ENCODE data around the gene MAGEH1. TPM values are rescaled to one million over a fixed set of nuclear protein-coding genes. Genes with fewer than 3 reads are reported as not detected.

MAGEH1 gene
- total RNA-seq, 1 experiment from 2014 or later: 13.9 TPM

DNA sequence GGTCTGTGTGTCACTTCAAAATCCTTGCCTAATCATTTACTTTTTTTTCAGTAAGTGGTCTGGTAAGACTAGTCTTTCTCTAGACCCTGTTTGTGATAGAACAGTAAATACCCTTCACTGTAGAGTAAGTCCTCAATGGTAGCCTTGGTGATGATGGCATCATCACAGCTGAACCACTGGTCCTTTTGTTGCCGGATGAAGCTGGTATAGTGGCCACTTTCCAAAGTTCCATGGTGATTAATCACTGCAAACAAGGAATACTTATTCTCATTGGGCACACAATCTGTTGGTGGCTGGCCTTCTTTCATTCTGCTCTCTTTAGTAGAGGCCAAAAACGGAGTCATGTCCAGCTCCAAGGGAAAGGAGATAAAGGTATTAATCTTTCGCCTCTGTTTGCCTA lies 34.8 kb downstream of the MAGEH1 start (continued):
- TF ChIP-seq USF2 (CRISPR knock-in tag; IDR thresholded peaks at IDR 0.05) (no peak), RELA (CRISPR knock-in tag; IDR thresholded peaks at IDR 0.05; ENCODE audit: borderline replicate concordance) (no peak), TP53 (CRISPR knock-in tag; IDR thresholded peaks at IDR 0.05) (no peak), PRRX2 (CRISPR knock-in tag; IDR thresholded peaks at IDR 0.05) (no peak), GTF2I (CRISPR knock-in tag; conservative IDR thresholded peaks at IDR 0.05) (no peak), ARID4B (CRISPR knock-in tag; IDR thresholded peaks at IDR 0.05; ENCODE audit: borderline replicate concordance) (no peak), JAZF1 (CRISPR knock-in tag; IDR thresholded peaks at IDR 0.05) (no peak), ZNF138 (CRISPR knock-in tag; conservative IDR thresholded peaks at IDR 0.05) (no peak), FOXP1 (CRISPR knock-in tag; IDR thresholded peaks at IDR 0.05; ENCODE audit: borderline replicate concordance) (no peak)

DNA sequence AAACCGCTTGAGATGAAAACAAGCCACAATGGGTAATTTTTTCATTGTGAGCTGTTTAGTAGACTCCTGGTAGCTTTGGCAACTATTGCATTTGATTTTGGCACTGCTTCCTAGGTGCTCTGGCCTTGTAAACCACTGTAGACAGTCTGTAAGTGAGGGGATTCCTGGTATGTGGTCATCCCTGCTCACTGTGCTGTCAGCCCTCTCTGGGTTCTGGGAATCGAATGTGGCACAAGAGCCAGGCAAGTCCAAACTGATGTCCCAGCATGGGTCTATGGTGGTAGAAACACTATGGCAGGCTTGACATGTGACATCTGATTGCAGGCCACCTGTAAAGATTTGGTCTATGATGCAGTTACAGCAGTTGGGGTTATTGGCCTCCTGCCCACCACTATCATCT lies 35.2 kb downstream of the MAGEH1 start:
- POLR2A ChIA-PET: no interaction called here
- TF ChIP-seq, protein P1, sequence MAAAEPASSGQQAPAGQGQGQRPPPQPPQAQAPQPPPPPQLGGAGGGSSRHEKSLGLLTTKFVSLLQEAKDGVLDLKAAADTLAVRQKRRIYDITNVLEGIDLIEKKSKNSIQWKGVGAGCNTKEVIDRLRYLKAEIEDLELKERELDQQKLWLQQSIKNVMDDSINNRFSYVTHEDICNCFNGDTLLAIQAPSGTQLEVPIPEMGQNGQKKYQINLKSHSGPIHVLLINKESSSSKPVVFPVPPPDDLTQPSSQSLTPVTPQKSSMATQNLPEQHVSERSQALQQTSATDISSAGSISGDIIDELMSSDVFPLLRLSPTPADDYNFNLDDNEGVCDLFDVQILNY (CRISPR knock-in tag; IDR thresholded peaks at IDR 0.05): no peak
- TF ChIP-seq TP53 (CRISPR knock-in tag; IDR thresholded peaks at IDR 0.05) (no peak), MYBL2 (CRISPR knock-in tag; IDR thresholded peaks at IDR 0.05) (no peak), FOXJ3 (CRISPR knock-in tag; IDR thresholded peaks at IDR 0.05; ENCODE audit: borderline replicate concordance) (no peak), ZNF396 (CRISPR knock-in tag; IDR thresholded peaks at IDR 0.05; ENCODE audit: borderline replicate concordance) (no peak), JAZF1 (CRISPR knock-in tag; IDR thresholded peaks at IDR 0.05) (no peak), GABPB1 (CRISPR knock-in tag; IDR thresholded peaks at IDR 0.05) (no peak), ZNF219 (CRISPR knock-in tag; IDR thresholded peaks at IDR 0.05; ENCODE audit: borderline replicate concordance) (no peak), FOXP1 (CRISPR knock-in tag; IDR thresholded peaks at IDR 0.05; ENCODE audit: borderline replicate concordance) (no peak), NR2C2 (CRISPR knock-in tag; IDR thresholded peaks at IDR 0.05) (no peak), SP1 (CRISPR knock-in tag; conservative IDR thresholded peaks at IDR 0.05) (no peak), FOXK1 (CRISPR knock-in tag; IDR thresholded peaks at IDR 0.05) (no peak)
- TF ChIP-seq, protein P2, sequence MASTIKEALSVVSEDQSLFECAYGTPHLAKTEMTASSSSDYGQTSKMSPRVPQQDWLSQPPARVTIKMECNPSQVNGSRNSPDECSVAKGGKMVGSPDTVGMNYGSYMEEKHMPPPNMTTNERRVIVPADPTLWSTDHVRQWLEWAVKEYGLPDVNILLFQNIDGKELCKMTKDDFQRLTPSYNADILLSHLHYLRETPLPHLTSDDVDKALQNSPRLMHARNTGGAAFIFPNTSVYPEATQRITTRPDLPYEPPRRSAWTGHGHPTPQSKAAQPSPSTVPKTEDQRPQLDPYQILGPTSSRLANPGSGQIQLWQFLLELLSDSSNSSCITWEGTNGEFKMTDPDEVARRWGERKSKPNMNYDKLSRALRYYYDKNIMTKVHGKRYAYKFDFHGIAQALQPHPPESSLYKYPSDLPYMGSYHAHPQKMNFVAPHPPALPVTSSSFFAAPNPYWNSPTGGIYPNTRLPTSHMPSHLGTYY (CRISPR knock-in tag; IDR thresholded peaks at IDR 0.05): no peak
- TF ChIP-seq, protein P3, sequence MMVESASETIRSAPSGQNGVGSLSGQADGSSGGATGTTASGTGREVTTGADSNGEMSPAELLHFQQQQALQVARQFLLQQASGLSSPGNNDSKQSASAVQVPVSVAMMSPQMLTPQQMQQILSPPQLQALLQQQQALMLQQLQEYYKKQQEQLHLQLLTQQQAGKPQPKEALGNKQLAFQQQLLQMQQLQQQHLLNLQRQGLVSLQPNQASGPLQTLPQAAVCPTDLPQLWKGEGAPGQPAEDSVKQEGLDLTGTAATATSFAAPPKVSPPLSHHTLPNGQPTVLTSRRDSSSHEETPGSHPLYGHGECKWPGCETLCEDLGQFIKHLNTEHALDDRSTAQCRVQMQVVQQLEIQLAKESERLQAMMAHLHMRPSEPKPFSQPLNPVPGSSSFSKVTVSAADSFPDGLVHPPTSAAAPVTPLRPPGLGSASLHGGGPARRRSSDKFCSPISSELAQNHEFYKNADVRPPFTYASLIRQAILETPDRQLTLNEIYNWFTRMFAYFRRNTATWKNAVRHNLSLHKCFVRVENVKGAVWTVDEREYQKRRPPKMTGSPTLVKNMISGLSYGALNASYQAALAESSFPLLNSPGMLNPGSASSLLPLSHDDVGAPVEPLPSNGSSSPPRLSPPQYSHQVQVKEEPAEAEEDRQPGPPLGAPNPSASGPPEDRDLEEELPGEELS (CRISPR knock-in tag; IDR thresholded peaks at IDR 0.05): no peak
- TF ChIP-seq, protein P4, sequence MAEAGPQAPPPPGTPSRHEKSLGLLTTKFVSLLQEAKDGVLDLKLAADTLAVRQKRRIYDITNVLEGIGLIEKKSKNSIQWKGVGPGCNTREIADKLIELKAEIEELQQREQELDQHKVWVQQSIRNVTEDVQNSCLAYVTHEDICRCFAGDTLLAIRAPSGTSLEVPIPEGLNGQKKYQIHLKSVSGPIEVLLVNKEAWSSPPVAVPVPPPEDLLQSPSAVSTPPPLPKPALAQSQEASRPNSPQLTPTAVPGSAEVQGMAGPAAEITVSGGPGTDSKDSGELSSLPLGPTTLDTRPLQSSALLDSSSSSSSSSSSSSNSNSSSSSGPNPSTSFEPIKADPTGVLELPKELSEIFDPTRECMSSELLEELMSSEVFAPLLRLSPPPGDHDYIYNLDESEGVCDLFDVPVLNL (CRISPR knock-in tag; IDR thresholded peaks at IDR 0.05; ENCODE audit: borderline replicate concordance, low read depth): no peak
- TF ChIP-seq, protein P5, sequence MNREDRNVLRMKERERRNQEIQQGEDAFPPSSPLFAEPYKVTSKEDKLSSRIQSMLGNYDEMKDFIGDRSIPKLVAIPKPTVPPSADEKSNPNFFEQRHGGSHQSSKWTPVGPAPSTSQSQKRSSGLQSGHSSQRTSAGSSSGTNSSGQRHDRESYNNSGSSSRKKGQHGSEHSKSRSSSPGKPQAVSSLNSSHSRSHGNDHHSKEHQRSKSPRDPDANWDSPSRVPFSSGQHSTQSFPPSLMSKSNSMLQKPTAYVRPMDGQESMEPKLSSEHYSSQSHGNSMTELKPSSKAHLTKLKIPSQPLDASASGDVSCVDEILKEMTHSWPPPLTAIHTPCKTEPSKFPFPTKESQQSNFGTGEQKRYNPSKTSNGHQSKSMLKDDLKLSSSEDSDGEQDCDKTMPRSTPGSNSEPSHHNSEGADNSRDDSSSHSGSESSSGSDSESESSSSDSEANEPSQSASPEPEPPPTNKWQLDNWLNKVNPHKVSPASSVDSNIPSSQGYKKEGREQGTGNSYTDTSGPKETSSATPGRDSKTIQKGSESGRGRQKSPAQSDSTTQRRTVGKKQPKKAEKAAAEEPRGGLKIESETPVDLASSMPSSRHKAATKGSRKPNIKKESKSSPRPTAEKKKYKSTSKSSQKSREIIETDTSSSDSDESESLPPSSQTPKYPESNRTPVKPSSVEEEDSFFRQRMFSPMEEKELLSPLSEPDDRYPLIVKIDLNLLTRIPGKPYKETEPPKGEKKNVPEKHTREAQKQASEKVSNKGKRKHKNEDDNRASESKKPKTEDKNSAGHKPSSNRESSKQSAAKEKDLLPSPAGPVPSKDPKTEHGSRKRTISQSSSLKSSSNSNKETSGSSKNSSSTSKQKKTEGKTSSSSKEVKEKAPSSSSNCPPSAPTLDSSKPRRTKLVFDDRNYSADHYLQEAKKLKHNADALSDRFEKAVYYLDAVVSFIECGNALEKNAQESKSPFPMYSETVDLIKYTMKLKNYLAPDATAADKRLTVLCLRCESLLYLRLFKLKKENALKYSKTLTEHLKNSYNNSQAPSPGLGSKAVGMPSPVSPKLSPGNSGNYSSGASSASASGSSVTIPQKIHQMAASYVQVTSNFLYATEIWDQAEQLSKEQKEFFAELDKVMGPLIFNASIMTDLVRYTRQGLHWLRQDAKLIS (CRISPR knock-in tag; IDR thresholded peaks at IDR 0.05; ENCODE audit: borderline replicate concordance): no peak
- CTCF ChIA-PET: no interaction called here
- no peak overlapping the region for H3K27ac Mint-ChIP-seq
- peaks cover 12% of the 10 kb centered on the region for H3K4me1 Mint-ChIP-seq
- no peaks in the 10 kb centered on the region for H3K36me3 Mint-ChIP-seq
- ATAC-seq: no peak
- no peak for DNase-seq (ENCODE audit: low spot score)
- H3K9me3 Mint-ChIP-seq: no peaks in the 10 kb centered on the region
- H3K4me3 Mint-ChIP-seq: no peak overlapping the region
- H3K27me3 Mint-ChIP-seq (ENCODE audit: low read depth): no peaks in the 10 kb centered on the region
